ENCODE results near the gene APMAP.

APMAP gene

GRCh38 chr20:24991897-24992486, 559 bp downstream of the APMAP start:
- H3K36me3 ChIP-seq (ENCODE audit: control insufficient read depth, low read depth, low read length), result no peaks in the 10 kb centered on the region
- peak overlapping the region; percentile 91 for H3K4me3 ChIP-seq (ENCODE audit: low read length)
- H3K27ac ChIP-seq (ENCODE audit: low read length), result no peak overlapping the region
- peaks cover 6% of the 10 kb centered on the region for H3K4me1 ChIP-seq (ENCODE audit: control insufficient read depth, low read depth, low read length)
- peak overlapping the region; percentile 64 for H3K9ac ChIP-seq (ENCODE audit: low read length)
- H3K9me3 ChIP-seq (ENCODE audit: control insufficient read depth, low read depth, low read length), result no peaks in the 10 kb centered on the region
- peaks cover 10% of the 10 kb centered on the region for H3K27me3 ChIP-seq (ENCODE audit: control insufficient read depth, insufficient read depth, low read length)

GRCh38 chr20:24990810-24991252, 1.7 kb downstream of the APMAP start:
- Histone ChIP-seq H3K36me3 (ENCODE audit: control insufficient read depth, low read depth, low read length) (no peaks in the 10 kb centered on the region), H3K4me1 (ENCODE audit: control insufficient read depth, low read depth, low read length) (peaks cover 6% of the 10 kb centered on the region), H3K4me3 (ENCODE audit: low read length) (no peak overlapping the region), H3K27me3 (ENCODE audit: control insufficient read depth, insufficient read depth, low read length) (peaks cover 10% of the 10 kb centered on the region), H3K27ac (ENCODE audit: low read length) (no peak overlapping the region), H3K9me3 (ENCODE audit: control insufficient read depth, low read depth, low read length) (no peaks in the 10 kb centered on the region), H3K9ac (ENCODE audit: low read length) (no peak overlapping the region)

GRCh38 chr20:24989162-24989561, 3.4 kb downstream of the APMAP start:
- H3K9ac ChIP-seq (ENCODE audit: low read length), result no peak overlapping the region
- peaks cover 6% of the 10 kb centered on the region for H3K4me1 ChIP-seq (ENCODE audit: control insufficient read depth, low read depth, low read length)
- no peaks in the 10 kb centered on the region for H3K9me3 ChIP-seq (ENCODE audit: control insufficient read depth, low read depth, low read length)
- H3K27me3 ChIP-seq (ENCODE audit: control insufficient read depth, insufficient read depth, low read length), result peaks cover 10% of the 10 kb centered on the region
- H3K27ac ChIP-seq (ENCODE audit: low read length), result no peak overlapping the region
- H3K36me3 ChIP-seq (ENCODE audit: control insufficient read depth, low read depth, low read length), result no peaks in the 10 kb centered on the region
- H3K4me3 ChIP-seq (ENCODE audit: low read length), result no peak overlapping the region

- H3K9ac ChIP-seq (ENCODE audit: low read length), result no peak overlapping the region
- H3K27me3 ChIP-seq (ENCODE audit: control insufficient read depth, insufficient read depth, low read length), result peaks cover 2% of the 10 kb centered on the region
- H3K4me3 ChIP-seq (ENCODE audit: low read length), result no peak overlapping the region
- no peaks in the 10 kb centered on the region for H3K9me3 ChIP-seq (ENCODE audit: control insufficient read depth, low read depth, low read length)
- H3K36me3 ChIP-seq (ENCODE audit: control insufficient read depth, low read depth, low read length), result peaks cover 4% of the 10 kb centered on the region
- no peak overlapping the region for H3K27ac ChIP-seq (ENCODE audit: low read length)
- H3K4me1 ChIP-seq (ENCODE audit: control insufficient read depth, low read depth, low read length), result peaks cover 6% of the 10 kb centered on the region
These were observed 4.4 kb downstream of the APMAP start for GRCh38 chr20:24987873-24988835.

- H3K27me3 ChIP-seq (ENCODE audit: control insufficient read depth, insufficient read depth, low read length), result no peaks in the 10 kb centered on the region
- peaks cover 6% of the 10 kb centered on the region for H3K4me1 ChIP-seq (ENCODE audit: control insufficient read depth, low read depth, low read length)
- H3K9ac ChIP-seq (ENCODE audit: low read length), result no peak overlapping the region
- H3K27ac ChIP-seq (ENCODE audit: low read length), result no peak overlapping the region
- peaks cover 4% of the 10 kb centered on the region for H3K36me3 ChIP-seq (ENCODE audit: control insufficient read depth, low read depth, low read length)
- no peak overlapping the region for H3K4me3 ChIP-seq (ENCODE audit: low read length)
- no peaks in the 10 kb centered on the region for H3K9me3 ChIP-seq (ENCODE audit: control insufficient read depth, low read depth, low read length)
These were observed 5.3 kb downstream of the APMAP start for GRCh38 chr20:24987244-24987643.

- H3K4me1 ChIP-seq (ENCODE audit: control insufficient read depth, low read depth, low read length), result peaks cover 3% of the 10 kb centered on the region
- no peaks in the 10 kb centered on the region for H3K27me3 ChIP-seq (ENCODE audit: control insufficient read depth, insufficient read depth, low read length)
- H3K9me3 ChIP-seq (ENCODE audit: control insufficient read depth, low read depth, low read length), result no peaks in the 10 kb centered on the region
- no peak overlapping the region for H3K9ac ChIP-seq (ENCODE audit: low read length)
- H3K4me3 ChIP-seq (ENCODE audit: low read length), result no peak overlapping the region
- no peak overlapping the region for H3K27ac ChIP-seq (ENCODE audit: low read length)
- H3K36me3 ChIP-seq (ENCODE audit: control insufficient read depth, low read depth, low read length), result peaks cover 4% of the 10 kb centered on the region
These were observed 6.0 kb downstream of the APMAP start for GRCh38 chr20:24986436-24987015.

- Histone ChIP-seq H3K27me3 (ENCODE audit: control insufficient read depth, insufficient read depth, low read length) (no peaks in the 10 kb centered on the region), H3K36me3 (ENCODE audit: control insufficient read depth, low read depth, low read length) (peaks cover 5% of the 10 kb centered on the region), H3K4me3 (ENCODE audit: low read length) (no peak overlapping the region), H3K9ac (ENCODE audit: low read length) (no peak overlapping the region), H3K27ac (ENCODE audit: low read length) (no peak overlapping the region), H3K9me3 (ENCODE audit: control insufficient read depth, low read depth, low read length) (no peaks in the 10 kb centered on the region), H3K4me1 (ENCODE audit: control insufficient read depth, low read depth, low read length) (no peaks in the 10 kb centered on the region)
These were observed 6.7 kb downstream of the APMAP start for GRCh38 chr20:24985802-24986201.

- Histone ChIP-seq H3K27me3 (ENCODE audit: control insufficient read depth, insufficient read depth, low read length) (no peaks in the 10 kb centered on the region), H3K9ac (ENCODE audit: low read length) (no peak overlapping the region), H3K9me3 (ENCODE audit: control insufficient read depth, low read depth, low read length) (no peaks in the 10 kb centered on the region), H3K36me3 (ENCODE audit: control insufficient read depth, low read depth, low read length) (peaks cover 10% of the 10 kb centered on the region), H3K4me1 (ENCODE audit: control insufficient read depth, low read depth, low read length) (no peaks in the 10 kb centered on the region), H3K4me3 (ENCODE audit: low read length) (no peak overlapping the region), H3K27ac (ENCODE audit: low read length) (no peak overlapping the region)
These were observed 7.5 kb downstream of the APMAP start for GRCh38 chr20:24984961-24985640.

GRCh38 chr20:24983896-24984295, 8.7 kb downstream of the APMAP start:
- peaks cover 10% of the 10 kb centered on the region for H3K36me3 ChIP-seq (ENCODE audit: control insufficient read depth, low read depth, low read length)
- H3K4me3 ChIP-seq (ENCODE audit: low read length), result no peak overlapping the region
- H3K4me1 ChIP-seq (ENCODE audit: control insufficient read depth, low read depth, low read length), result no peaks in the 10 kb centered on the region
- no peaks in the 10 kb centered on the region for H3K9me3 ChIP-seq (ENCODE audit: control insufficient read depth, low read depth, low read length)
- H3K27ac ChIP-seq (ENCODE audit: low read length), result no peak overlapping the region
- no peaks in the 10 kb centered on the region for H3K27me3 ChIP-seq (ENCODE audit: control insufficient read depth, insufficient read depth, low read length)
- H3K9ac ChIP-seq (ENCODE audit: low read length), result no peak overlapping the region

GRCh38 chr20:24981790-24982189, 10.8 kb downstream of the APMAP start:
- H3K9me3 ChIP-seq (ENCODE audit: control insufficient read depth, low read depth, low read length), result peaks cover 2% of the 10 kb centered on the region
- no peak overlapping the region for H3K4me3 ChIP-seq (ENCODE audit: low read length)
- no peaks in the 10 kb centered on the region for H3K27me3 ChIP-seq (ENCODE audit: control insufficient read depth, insufficient read depth, low read length)
- no peak overlapping the region for H3K27ac ChIP-seq (ENCODE audit: low read length)
- no peak overlapping the region for H3K9ac ChIP-seq (ENCODE audit: low read length)
- H3K4me1 ChIP-seq (ENCODE audit: control insufficient read depth, low read depth, low read length), result no peaks in the 10 kb centered on the region
- H3K36me3 ChIP-seq (ENCODE audit: control insufficient read depth, low read depth, low read length), result peaks cover 21% of the 10 kb centered on the region

GRCh38 chr20:24981282-24981681, 11.3 kb downstream of the APMAP start:
- H3K9me3 ChIP-seq (ENCODE audit: control insufficient read depth, low read depth, low read length), result peaks cover 5% of the 10 kb centered on the region
- peaks cover 23% of the 10 kb centered on the region for H3K36me3 ChIP-seq (ENCODE audit: control insufficient read depth, low read depth, low read length)
- no peak overlapping the region for H3K27ac ChIP-seq (ENCODE audit: low read length)
- H3K4me1 ChIP-seq (ENCODE audit: control insufficient read depth, low read depth, low read length), result no peaks in the 10 kb centered on the region
- H3K4me3 ChIP-seq (ENCODE audit: low read length), result no peak overlapping the region
- H3K9ac ChIP-seq (ENCODE audit: low read length), result no peak overlapping the region
- no peaks in the 10 kb centered on the region for H3K27me3 ChIP-seq (ENCODE audit: control insufficient read depth, insufficient read depth, low read length)
